Ovary (tissue), 9 donors: Measurements from ENCODE around the gene CDK18. TPM values are rescaled to one million over a fixed set of nuclear protein-coding genes. Genes with fewer than 3 reads are reported as not detected.

ENCODE experiments used
- DNase-seq, 5 donors: peaks; one replicate each; pipeline ENCODE4 v3.0.0-alpha.2; 2019 to 2020
- H3K27ac ChIP-seq, 2 donors: fragments of 200-600 bp; one replicate each; pipeline versions ENCODE4 v1.5.1 to v1.8.0; 2019 to 2022
- H3K27me3 ChIP-seq: fragments of 200-600 bp; one replicate; pipeline ENCODE4 v1.8.0; 2022
- H3K36me3 ChIP-seq: fragments of 200-600 bp; sonication (generic); one replicate; pipeline ENCODE4 v1.5.1; 2019
- H3K4me1 ChIP-seq: one replicate; pipeline ENCODE4 v1.8.1; 2013; ENCODE audit warnings: mild to moderate bottlenecking, moderate library complexity; ENCODE audit not compliant: insufficient read depth
- H3K4me3 ChIP-seq: fragments of 200-600 bp; sonication (generic); one replicate; pipeline ENCODE4 v1.5.1; 2017
- H3K9me3 ChIP-seq, 2 donors: fragments of 200-600 bp in 1 of 2; sonication (generic) in 1 of 2; one replicate each; pipeline versions ENCODE4 v1.5.1 to v1.8.1; 2013 to 2019; ENCODE audit warnings: mild to moderate bottlenecking in 1 of 2, moderate library complexity in 1 of 2
- CTCF ChIP-seq, 3 donors: fragments of 450-650 bp in 2 of 3; fragments of 200-600 bp in 1 of 3; IDR thresholded peaks; one replicate each; pipeline versions ENCODE4 v1.5.1 to v1.8.0; 2016 to 2022; ENCODE audit warnings: antibody characterized with exemption in 3 of 3, mild to moderate bottlenecking in 1 of 3
- EP300 ChIP-seq: sonication (generic); formaldehyde crosslinking; IDR thresholded peaks from one replicate; pipeline ENCODE4 v1.6.1; 2017; ENCODE audit warnings: antibody characterized with exemption
- POLR2A ChIP-seq: fragments of 450-650 bp; IDR thresholded peaks from one replicate; pipeline ENCODE4 v1.6.1; 2017; ENCODE audit warnings: antibody characterized with exemption, mild to moderate bottlenecking, moderate library complexity
- WGBS, 3 donors: extraction: QIAGEN DNeasy Blood & Tissue Kit in 1 of 3; methylation state at CpG; one replicate each; pipeline versions ENCODE4 v1.1.5 to v1.1.7; 2013 to 2017; 5-methylcytosine and 5-hydroxymethylcytosine counted together
- intact Hi-C, 4 donors: fragments of 100-400 bp; cut with DNase I; formaldehyde crosslinking; loops; one replicate each; pipeline versions ENCODE4 v1.11.0 to v1.15.1; 2022 to 2023
- polyA plus RNA-seq, 2 donors: library from polyadenylated mRNA; stranded (reverse); fragments of 200-250 nt in 1 of 2; fragments of 350-450 nt in 1 of 2; fragmentation: Illumina TruSeq in 1 of 2; extraction: RNeasy Lipid Tissue Mini Kit (QIAGEN cat#74804) in 1 of 2; gene quantifications; one replicate each; pipeline ENCODE4 v1.2.3, GENCODE V29; 2013 to 2014
- total RNA-seq, 7 donors: library from RNA; depleted of rRNA in 2 of 7; stranded (reverse); fragments of >200 nt in 2 of 7; fragmentation: NEBNext Ultra II Directional in 3 of 7; extraction: Animal tissue kit (Norgen Biotek cat#: 25700) in 3 of 7; gene quantifications; one replicate each; pipeline versions ENCODE4 v1.1.0 to v1.2.4, GENCODE V29; 2016 to 2023
- donor health status: DM: no; HTN: no; CAD: no; lungs with moderate emphysema.
- donor health status: DM: no; HTN: no; CAD: no.
- donor health status: Bipolar disorder and iron deficiency.
- donor health status: DM: yes; HTN: yes; CAD: no.
- donor health status: DM: no; HTN: no; CAD: no.
- donor health status: DM: yes; HTN: yes; CAD: no.

The CDK18 gene
- total and polyA plus RNA-seq, 9 donors = 6.3 to 31.5 (median 18.8) TPM

GRCh38 chr1:205505076-205505729 lies 734 bp downstream of the CDK18 start:
- Histone ChIP-seq H3K27ac (peak overlapping the region; percentile 27 to 55), H3K27me3 (no peaks in the 10 kb centered on the region), H3K4me3 (peak overlapping the region; percentile 73), H3K36me3 (no peaks in the 10 kb centered on the region), H3K4me1 (peaks cover 6% of the 10 kb centered on the region), H3K9me3 (no peaks in the 10 kb centered on the region)
- no peak for TF ChIP-seq POLR2A
- no peak for TF ChIP-seq EP300
- TF ChIP-seq CTCF (IDR thresholded peaks at IDR 0.05) = no peak
- intact Hi-C loops = no loop called here
- WGBS, 3 donors = 3 to 6% (median 4%) methylated on average over 18 of the region's 18 CpGs
- no peak for DNase-seq

GRCh38 chr1:205505791-205506190 lies 1.3 kb downstream of the CDK18 start:
- intact Hi-C loops = no loop called here
- H3K27ac ChIP-seq = no peak overlapping the region
- TF ChIP-seq CTCF (IDR thresholded peaks at IDR 0.05) = no peak
- TF ChIP-seq POLR2A = no peak
- no peak for TF ChIP-seq EP300
- peak in 3 of 5 donors; percentile 41 to 59 (median 58) for DNase-seq
- H3K27me3 ChIP-seq = no peaks in the 10 kb centered on the region
- no peaks in the 10 kb centered on the region for H3K9me3 ChIP-seq
- no peaks in the 10 kb centered on the region for H3K36me3 ChIP-seq
- peaks cover 6% of the 10 kb centered on the region for H3K4me1 ChIP-seq
- 13 to 19% (median 18%) methylated on average over 14 to 15 of the region's 15 CpGs for WGBS, 3 donors
- peak overlapping the region; percentile 73 for H3K4me3 ChIP-seq

GRCh38 chr1:205506409-205507200 lies 2.1 kb downstream of the CDK18 start:
- H3K36me3 ChIP-seq = no peaks in the 10 kb centered on the region

GRCh38 chr1:205508227-205508714 lies 3.8 kb downstream of the CDK18 start:
- intact Hi-C loops = no loop called here

More at GRCh38 chr1:205506409-205507200, 2.1 kb downstream of the CDK18 start:
- 90 to 94% (median 91%) methylated on average over 17 of the region's 17 CpGs for WGBS, 3 donors
- Histone ChIP-seq H3K9me3 (no peaks in the 10 kb centered on the region), H3K27ac (no peak overlapping the region), H3K27me3 (no peaks in the 10 kb centered on the region), H3K4me3 (no peak overlapping the region), H3K4me1 (peaks cover 6% of the 10 kb centered on the region)
- TF ChIP-seq POLR2A (no peak), EP300 (no peak), CTCF (IDR thresholded peaks at IDR 0.05) (no peak)
- intact Hi-C loops = no loop called here
- DNase-seq = no peak

More at GRCh38 chr1:205508227-205508714, 3.8 kb downstream of the CDK18 start:
- no peak for TF ChIP-seq EP300
- Histone ChIP-seq H3K27me3 (no peaks in the 10 kb centered on the region), H3K27ac (no peak overlapping the region), H3K4me1 (peaks cover 6% of the 10 kb centered on the region), H3K4me3 (no peak overlapping the region), H3K36me3 (no peaks in the 10 kb centered on the region), H3K9me3 (no peaks in the 10 kb centered on the region)
- no peak for DNase-seq
- WGBS, 3 donors = 62 to 76% (median 73%) methylated on average over 5 of the region's 5 CpGs
